Stimulated activated CD4-positive, alpha-beta T cell treated with anti-CD3 and anti-CD28 coated beads, Interleukin-1b, Interleukin-23, amount 100 ng/mL, for 4 hours (primary cell): ENCODE data around the gene C4orf51.
"Not testable (repeated sequence)": the region's sequence is repeated elsewhere in the genome, so short reads cannot be mapped to it uniquely, and the experiment has no call there.

Source experiments
- DNase-seq, 2 donors: peaks; one replicate each; pipeline ENCODE4 v3.0.0-alpha.2; 2020; ENCODE audit warnings: low read depth in 2 of 2

The C4orf51 gene

DNA sequence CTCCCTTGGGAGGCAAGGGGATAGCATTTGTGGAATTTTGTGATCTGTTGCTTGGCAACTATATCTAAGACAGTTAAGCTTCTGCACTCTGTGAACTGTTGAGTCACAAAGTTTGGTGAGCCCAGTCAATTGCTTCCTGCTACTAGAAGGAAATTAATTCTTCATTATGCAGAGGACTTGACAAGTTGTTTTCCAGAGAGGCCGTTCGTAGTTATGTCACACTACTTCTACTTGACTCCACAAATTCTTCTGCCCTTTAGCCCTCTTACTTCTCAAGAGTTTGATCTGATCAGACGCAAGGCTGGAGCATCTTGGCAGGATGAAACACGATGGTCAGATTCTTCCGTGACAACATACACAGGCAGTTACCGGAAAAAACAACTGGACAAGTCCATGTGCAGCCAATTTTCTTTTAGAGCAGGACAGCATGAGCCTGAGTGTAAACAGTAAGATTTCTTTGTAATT, at the start of gene C4orf51:
Gene C4orf51, plus strand, starts transcription at position 156 of the 465 bp plus-strand sequence. Its CDS starts 58 bp downstream, at position 214.
- no peak for DNase-seq

DNA sequence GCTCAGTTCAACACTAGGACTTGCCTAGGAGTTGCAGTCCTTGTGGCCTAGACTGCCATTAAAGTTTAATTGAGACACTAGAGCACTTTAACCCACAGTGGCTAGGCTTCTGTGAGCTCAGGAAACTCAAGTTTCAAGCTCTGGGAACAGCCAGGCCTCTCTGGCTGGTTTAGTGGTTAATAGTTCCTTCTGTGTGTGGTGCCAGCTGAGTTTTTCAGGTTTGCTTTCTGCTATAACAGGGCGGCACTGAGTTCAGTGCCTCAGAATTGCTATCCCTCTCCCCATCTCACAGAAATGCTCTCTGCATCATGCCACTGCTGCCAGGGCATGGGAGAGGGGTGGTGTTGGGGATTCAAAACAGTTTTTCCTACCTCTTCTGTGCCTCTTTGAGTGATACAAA, 44.8 kb upstream of the C4orf51 start:
- DNase-seq = no peak

DNA sequence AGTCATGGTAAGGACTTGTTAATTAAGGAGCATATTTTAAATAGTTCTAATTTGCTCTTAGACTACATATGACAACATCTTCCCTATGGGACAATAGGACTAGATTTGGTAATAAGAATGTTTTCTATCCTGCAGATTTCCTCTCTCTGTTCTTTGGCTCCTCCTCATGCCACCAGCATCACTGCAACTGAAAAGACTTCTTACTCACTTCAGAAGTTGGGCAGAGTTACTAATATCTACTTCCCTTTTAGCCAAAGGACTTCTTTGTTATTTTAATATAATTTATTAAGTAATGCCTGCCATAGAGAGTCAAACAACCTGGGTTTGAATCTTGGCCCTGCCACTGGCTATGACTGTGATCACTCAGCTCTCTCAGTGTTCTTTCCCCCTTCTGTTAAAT, 44.3 kb upstream of the C4orf51 start:
- no peak for DNase-seq

DNA sequence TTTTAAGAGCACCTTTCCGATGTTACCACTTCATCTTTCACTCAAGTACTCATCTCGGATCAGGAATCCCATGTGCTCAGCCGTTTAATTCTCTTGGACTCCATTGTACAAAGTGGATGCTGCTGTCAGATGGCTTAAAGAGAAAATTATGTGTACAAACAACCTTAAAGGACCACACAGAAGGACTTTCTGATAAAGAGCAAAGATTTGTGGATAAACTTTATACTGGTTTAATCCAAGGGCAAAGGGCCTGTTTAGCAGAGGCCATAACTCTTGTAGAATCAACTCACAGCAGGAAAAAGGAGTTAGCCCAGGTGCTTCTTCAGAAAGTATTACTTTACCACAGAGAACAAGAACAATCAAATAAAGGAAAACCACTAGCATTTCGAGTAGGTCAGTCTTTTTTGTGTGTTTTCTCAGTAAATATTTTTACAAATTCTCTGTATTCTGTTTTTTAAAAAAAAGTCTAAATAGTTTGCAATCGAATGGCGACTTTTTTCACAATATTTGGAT, 40.7 kb upstream of the C4orf51 start:
- DNase-seq = no peak

DNA sequence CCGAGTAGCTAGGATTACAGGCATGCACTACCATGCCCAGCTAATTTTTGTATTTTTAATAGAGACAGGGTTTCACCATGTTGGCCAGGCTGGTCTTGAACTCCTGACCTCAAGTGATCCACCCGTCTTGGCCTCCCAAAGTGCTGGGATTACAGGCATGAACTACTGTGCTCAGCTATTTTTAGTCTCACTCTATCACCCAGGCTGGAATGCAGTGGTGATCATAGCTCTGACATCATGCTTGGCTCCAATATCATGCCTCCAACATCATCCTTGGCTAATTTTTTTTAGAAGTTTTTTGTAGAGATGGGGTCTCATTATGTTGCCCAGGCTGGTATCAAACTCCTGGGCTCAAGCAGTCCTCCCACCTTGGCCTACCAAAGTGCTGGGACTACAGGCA, 39.7 kb upstream of the C4orf51 start:
- not testable (repeated sequence) for DNase-seq

DNA sequence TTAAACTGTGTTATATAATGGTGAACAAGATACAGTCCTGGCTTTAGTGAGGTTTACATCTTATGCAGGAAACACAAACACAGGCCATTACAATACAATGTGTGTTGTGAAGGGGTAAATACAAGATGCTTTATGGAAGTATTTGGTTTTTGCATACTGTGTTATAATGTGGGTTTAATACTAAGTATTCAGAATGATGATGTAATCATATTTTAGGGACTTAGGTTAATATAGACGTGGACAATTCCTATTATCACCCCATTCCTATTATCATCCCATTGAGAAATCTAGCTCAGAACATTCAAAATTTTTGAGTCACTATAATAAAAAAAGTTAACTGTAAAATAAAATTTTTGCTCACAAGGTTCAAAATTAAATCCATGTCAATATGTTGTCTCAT, 36.7 kb upstream of the C4orf51 start:
- DNase-seq = no peak

DNA sequence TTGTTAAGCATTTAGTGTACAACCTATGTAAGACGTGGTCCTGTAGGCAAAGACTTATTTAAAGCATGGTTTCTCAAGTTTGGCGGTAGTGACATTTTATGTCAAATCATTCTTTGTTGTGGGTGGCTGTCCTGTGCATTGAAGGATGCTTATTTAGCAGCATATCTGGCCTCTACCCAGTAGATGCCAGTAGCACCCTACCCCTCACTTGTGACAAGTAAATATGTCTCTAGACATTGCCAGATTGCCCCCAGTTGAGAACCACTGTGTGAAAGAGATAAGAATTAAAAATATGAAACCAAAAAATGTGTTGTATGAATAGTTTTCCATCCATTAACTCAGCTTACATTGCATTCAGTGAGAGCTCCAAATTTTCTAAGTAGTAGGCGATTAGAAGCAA, 35.2 kb upstream of the C4orf51 start:
- no peak for DNase-seq

DNA sequence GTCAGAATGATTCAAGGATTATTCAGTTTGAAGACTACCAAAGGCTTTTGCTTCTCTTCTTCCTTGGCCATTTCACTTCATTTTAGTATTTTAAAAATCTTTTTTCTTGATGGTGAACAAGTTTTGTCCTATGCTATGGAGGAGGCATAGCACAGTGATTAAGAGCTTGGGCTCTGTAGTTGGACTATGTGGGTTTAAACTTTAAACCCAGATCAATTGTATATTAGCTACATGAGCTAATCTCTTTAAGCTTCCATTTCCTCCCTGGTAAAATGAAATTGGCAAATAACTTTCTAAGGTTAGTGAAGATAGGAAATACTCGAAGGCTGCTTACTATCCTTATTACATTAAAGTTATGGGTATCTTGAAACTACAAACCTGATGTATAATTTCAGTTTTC, 23.8 kb upstream of the C4orf51 start:
- no peak for DNase-seq

DNA sequence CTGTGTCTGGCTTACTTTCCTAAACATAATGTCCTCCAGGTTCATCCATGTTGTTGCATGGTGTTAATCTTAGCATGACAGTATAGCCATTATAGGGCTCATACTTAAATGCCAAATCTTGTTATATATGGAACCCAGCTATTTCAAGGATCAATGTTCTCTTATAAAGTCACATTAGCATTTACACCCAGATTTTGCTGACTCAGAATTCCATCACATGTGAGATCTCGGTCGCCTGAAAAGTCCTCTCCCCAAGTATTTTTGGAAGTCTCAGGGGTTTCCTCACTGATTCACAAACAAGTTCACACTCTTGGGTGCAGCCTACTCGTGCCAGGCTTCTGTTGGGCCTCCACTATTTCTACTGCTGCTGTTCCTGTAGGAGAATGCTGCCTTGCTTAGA, 19.9 kb upstream of the C4orf51 start:
- DNase-seq = no peak

DNA sequence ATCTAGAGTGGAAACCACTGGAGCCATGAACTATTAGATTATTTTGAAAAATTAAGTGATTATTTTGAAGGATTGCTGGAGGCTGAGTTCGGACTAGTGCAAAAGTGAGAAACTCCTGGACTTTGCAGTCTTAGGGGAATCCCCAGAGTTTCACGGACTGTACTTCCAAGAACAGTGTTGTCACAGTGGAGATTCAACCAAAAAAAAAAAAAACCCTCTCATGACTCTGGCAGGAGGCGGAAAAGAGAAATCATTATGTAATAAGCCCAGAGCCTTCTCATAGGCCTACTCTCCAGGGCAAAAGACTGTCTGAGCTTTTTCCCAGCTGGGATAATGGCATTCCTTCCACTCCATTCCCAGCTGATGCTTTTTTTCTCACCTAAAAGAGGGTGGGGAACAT, 16.8 kb upstream of the C4orf51 start:
- DNase-seq = no peak

DNA sequence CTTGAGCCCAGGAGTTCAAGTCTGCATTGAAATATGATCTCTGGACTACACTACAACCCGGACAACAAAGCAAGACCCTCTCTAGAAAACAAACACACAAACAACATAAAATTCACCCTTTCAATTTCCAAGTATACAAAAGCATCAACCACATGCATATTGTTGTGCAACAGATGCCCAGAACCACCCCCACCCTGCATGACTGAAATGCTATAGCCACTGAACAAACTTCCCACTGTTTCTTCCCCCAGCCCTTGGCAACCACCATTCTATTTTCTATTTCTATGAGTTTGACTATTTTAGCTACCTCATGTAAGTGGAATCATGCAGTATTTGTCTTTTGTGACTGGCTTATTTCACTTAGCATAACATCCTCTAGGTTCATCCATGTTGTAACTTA, 14.2 kb upstream of the C4orf51 start:
- no peak for DNase-seq

DNA sequence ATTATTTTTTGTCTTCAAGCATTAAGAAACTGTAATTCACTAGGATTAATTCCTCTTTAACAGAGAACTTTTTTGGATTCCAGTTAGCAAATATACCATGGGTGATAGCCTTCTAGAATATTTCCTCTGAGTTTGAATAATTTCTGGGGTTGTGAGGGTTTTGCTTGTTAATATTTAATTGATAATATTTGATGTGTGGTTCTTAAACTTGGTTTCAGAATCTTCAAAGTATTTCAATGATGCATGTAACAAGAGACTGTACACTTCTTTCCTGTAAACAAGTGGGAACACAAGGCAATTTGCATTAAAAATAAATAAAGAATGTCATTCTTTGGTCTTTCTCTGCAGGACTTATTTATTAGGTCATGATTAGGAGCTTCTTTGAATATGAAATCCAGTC, 9.5 kb upstream of the C4orf51 start:
- no peak for DNase-seq

DNA sequence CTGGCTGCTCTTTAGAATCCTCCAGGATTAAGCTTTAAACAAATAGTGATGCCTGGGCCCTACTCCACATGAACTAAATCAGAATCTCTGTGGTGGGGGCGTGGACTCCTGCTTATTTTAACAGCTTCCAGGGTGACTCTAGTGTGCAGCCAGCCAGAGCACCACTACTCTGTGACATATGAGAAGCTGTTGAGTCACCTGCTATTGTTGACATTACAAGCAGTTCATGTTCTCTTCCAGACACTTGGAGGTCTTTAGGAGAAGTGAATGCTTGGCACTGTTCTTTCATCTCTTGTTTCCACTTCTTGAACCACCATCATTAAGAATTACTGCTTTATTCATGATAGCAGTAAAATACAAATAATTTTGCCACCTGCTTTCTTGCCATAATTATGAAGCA, 426 bp upstream of the C4orf51 start:
- no peak for DNase-seq

DNA sequence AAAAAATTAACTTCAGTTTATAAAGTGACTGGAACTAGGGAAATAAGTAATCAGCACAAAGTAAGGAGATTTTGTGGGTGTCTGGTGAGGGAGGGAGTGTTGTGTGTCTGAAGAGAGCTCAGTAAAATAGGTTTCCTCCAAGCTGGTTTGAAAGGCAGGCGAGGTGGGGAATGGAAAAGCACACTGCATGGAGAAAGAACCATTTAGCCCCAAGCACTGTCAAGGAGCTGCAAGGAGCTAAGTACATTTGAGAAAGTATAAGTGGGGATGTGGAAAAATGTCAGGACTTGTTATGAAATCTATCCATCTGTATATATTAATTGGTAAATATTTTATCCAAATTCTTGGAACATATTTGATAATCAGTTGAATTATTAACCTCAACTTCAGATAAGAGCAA, 956 bp downstream of the C4orf51 start:
- no peak for DNase-seq

DNA sequence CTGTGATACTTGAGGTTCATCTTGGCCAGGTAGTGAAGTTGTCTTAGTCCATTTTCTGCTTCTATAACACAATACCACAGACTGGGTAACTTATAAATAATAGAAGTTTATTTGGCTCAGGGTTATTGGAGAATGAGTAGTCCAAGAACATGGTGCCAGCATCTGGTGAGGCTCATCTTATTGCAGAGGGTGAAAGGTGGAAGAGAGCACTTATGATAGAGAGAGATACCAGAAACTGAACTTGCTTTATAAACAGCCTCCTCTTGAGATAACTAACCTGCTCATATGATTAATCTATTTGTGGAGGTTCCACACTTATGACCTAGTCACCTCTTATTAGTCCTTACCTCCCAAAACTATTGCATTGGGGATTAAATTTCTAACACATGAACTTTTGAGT, 1.6 kb downstream of the C4orf51 start:
- DNase-seq = no peak

DNA sequence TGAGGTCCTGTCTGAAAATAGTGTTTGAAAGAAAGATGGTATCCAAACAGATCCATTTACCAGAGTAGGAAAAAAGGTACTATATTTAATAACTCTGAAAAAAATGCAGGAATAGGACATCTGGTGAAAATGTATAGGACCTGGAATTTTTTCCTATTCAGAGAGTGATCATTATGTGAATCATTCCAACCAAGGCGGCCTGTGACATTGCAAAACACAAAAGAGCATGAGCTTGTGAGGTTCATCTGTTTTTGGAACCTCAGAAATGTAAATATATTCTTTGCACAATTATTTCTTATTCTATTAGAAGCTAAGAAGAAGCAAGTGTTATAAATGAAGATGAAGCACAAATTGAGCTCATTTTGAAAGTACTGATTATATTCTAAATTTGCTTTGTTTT, 2.0 kb downstream of the C4orf51 start:
- no peak for DNase-seq

DNA sequence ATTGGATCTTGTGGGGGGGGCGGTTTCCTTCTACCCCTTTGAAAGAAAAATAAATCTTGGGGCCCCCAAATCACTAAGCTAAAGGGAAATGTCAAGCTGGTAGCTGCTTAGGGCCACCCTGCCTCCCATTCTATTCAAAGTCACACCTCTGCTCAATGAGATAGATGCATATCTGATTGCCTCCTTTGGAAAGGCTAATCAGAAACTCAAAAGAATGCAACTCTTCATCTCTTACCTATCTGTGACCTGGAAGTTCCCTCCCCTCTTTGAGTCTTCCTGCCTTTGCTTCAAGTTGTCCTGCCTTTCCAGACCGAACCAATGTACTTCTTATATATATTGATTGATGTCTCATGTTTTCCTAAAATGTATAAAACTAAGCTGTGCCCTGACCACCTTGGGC, 7.0 kb downstream of the C4orf51 start:
- DNase-seq = no peak

DNA sequence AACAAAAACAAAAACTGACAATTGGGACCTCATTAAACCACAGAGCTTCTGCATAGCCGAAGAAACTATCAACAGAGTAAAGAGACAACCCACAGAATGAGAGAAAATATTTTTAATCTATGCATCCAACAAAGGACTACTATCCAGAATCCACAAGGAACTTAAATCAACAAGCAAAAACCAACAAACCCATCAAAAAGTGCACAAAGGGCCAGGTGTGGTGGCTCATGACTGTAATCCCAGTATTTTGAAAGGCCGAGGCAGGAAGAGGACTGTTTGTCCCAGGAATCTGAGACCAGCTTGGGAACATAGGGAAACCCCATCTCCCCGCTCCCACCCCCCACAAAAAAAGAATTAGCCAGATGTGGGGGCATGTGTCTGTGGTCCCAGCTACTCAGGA, 10.7 kb downstream of the C4orf51 start:
- DNase-seq = no peak

DNA sequence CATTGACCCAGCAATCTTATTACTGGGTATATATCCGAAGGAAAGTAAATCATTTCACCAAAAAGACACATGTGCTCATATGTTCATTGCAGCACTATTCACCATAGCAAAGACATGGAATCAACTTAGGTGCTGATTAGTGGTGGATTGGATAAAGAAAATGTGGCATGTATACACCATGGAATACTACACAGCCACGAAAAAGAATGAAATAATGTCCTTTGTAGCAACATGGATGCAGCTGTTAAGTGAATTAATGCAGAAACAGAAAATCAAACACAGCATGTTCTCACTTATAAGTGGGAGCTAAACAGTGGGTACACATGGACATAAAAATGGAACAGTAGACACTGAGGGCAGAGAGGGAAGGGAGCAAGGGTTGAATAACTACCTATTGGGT, 11.5 kb downstream of the C4orf51 start:
- not testable (repeated sequence) for DNase-seq

DNA sequence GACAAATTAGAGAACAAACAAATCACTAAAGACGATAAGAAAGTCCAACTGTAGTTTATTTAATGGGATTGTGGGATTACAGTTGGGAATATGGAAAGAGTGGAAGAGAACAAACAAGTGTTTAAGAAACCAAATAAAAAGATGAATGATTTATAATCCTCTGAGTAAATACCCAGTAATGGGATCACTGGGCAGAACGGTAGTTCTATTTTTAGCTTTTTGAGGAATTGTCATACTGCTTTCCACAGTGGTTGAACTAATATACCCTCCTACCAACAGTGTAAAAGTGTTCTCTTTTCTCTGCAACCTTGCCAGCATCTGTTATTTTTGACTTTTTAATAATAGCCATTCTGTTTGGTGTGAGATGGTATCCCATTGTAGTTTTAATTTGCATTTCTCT, 15.0 kb downstream of the C4orf51 start:
- DNase-seq = no peak

DNA sequence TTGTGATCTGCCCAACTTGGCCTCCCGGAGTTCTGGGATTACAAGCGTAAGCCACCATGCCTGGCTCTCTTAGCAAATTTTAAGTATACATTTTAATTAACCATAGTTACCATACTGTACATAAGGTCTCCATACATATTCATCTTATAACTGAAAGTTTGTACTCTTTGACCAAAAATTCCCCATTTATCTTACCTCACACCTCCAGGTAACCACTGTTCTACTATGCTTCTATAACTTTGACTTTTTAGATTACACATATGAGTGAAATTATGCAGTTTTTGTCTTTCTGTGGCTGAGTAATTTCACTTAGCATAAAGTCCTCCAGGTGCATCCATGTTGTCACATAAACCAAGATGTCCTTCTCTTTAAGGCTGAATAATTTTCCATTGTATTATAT, 17.4 kb downstream of the C4orf51 start:
- DNase-seq = no peak

DNA sequence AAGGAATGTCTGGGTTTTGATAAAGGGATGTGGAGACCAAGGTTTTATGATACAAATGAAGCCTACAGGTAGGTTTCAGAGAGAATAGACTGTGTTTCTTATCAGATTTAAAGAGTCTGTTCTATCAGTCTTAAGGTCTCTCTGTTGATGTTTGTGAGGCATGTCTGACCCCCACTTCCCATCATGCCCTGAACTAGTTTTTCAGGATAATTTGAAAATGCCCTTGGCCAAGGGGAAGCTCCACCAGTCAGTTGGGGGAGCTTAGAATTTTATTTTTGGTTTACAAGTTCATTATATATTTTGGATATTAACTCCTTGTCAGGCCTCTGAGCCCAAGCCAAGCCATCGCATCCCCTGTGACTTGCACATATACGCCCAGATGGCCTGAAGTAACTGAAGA, 18.6 kb downstream of the C4orf51 start:
- DNase-seq = no peak

DNA sequence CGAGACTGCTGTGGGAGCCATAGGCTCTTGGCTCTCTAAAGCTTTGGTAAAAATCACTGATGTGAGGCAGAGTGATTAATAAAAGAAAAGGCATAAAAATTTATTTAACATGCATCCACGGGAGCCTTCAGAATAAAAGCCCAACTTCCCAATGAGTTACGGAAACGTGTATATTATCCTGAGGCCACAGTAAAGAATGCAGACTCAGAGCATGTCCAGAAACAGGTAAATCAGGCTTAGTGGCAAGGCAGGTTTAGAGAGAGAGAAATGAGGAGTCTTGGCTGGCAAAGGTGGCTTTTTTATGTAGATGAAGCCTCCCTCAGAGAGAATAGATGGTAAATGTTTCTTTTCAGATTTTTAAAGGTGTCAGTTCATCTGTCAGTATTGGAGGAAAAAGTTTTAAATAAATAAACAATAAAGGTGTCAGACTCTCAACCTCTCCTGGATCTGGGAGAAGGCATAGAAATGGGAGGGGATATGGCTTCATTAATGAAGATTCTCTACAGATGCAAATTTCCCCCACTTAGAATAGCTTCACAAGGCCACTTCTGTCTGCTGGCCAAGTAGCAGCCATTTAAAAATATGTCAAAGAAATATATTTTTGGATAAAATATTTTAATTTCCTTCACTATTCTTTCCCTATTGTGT, 24.0 kb downstream of the C4orf51 start:
- DNase-seq = no peak

DNA sequence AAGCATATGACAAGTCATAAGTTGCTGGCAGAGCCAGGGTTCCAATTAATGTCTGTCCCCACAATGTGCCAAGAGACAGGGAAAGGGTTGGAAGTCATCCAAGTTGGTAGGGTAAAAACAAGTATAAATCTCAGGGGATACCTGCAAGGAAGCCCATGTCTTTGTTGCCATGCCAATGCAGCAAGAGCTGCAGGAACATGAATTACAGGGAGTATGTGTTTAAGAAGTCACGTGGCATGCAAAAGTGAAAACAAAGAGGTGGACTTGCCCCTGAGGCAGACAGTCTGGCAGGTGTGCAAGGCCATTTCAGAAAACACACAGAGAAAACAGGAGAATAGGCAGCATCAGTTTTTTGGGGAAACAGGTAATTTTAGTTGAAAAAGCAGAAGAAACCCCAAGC, 29.4 kb downstream of the C4orf51 start:
- DNase-seq = no peak
